ENCODE measurements around the gene STAB1. TPM values are rescaled to one million over a fixed set of nuclear protein-coding genes. Genes with fewer than 3 reads are reported as not detected.

The STAB1 gene
- total and polyA plus RNA-seq, 2 donors (not counting 1 experiment from before 2014, with no cell fraction given): under 0.01 to 0.09 TPM

DNA sequence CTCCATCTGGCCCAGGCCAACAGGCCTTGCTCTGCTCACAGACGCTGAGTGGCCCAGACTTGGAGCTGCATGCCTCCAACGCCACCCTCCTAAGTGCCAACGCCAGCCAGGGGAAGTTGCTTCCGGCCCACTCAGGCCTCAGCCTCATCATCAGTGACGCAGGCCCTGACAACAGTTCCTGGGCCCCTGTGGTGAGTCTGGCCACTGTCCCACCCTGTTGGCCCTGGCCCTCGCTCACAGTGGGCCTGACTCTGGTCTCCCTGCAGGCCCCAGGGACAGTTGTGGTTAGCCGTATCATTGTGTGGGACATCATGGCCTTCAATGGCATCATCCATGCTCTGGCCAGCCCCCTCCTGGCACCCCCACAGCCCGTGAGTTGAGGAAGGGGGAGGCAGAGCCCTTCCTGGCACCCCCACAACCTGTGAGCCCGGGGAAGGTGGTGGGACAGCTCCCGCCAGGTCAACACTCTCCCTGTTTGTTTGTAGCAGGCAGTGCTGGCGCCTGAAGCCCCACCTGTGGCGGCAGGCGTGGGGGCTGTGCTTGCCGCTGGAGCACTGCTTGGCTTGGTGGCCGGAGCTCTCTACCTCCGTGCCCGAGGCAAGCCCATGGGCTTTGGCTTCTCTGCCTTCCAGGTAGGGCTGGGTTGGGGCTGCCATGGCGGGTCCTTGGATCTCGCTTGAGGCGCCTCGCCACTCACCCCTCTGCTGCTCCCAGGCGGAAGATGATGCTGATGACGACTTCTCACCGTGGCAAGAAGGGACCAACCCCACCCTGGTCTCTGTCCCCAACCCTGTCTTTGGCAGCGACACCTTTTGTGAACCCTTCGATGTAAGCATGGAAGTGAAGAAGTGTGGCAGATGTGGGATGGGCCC is 28.5 kb downstream of the STAB1 start:
- H3K27me3 ChIP-seq (ENCODE audit: control insufficient read depth, insufficient read depth, low read length): no peaks in the 10 kb centered on the region
- H3K79me2 ChIP-seq (ENCODE audit: control insufficient read depth, insufficient read depth, low read length): no peaks in the 10 kb centered on the region
- no peaks in the 10 kb centered on the region for H3K9me3 ChIP-seq (ENCODE audit: control insufficient read depth, insufficient read depth, low read depth, low read length)
- peaks cover 33% of the 10 kb centered on the region for H3K36me3 ChIP-seq (ENCODE audit: control insufficient read depth, insufficient read depth, low read length)
- H3K4me2 ChIP-seq (ENCODE audit: extremely low read depth, insufficient read depth, low read length): no peak overlapping the region
- no peak overlapping the region for H3K27ac ChIP-seq (ENCODE audit: insufficient read depth, low read length)
- no peak overlapping the region for H2AFZ ChIP-seq (ENCODE audit: low read length)
- no peak for TF ChIP-seq EZH2 (IDR thresholded peaks at IDR 0.05; ENCODE audit: low read length, missing control alignments)
- TF ChIP-seq, protein P1, sequence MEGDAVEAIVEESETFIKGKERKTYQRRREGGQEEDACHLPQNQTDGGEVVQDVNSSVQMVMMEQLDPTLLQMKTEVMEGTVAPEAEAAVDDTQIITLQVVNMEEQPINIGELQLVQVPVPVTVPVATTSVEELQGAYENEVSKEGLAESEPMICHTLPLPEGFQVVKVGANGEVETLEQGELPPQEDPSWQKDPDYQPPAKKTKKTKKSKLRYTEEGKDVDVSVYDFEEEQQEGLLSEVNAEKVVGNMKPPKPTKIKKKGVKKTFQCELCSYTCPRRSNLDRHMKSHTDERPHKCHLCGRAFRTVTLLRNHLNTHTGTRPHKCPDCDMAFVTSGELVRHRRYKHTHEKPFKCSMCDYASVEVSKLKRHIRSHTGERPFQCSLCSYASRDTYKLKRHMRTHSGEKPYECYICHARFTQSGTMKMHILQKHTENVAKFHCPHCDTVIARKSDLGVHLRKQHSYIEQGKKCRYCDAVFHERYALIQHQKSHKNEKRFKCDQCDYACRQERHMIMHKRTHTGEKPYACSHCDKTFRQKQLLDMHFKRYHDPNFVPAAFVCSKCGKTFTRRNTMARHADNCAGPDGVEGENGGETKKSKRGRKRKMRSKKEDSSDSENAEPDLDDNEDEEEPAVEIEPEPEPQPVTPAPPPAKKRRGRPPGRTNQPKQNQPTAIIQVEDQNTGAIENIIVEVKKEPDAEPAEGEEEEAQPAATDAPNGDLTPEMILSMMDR (conservative IDR thresholded peaks at IDR 0.05 in 1 of 2, IDR thresholded peaks at IDR 0.05 in 1 of 2; ENCODE audit: low read depth in 1 of 2, low read length in 2 of 2): no peak
- no peak overlapping the region for H3K4me3 ChIP-seq (replicated peaks in 1 of 4; ENCODE audit: control extremely low read depth in 1 of 4, insufficient read depth in 1 of 4, low read depth in 3 of 4, low read length in 4 of 4)
- H3K9ac ChIP-seq (ENCODE audit: insufficient read depth, low read length): no peak overlapping the region
- peaks cover 14% of the 10 kb centered on the region for H3K4me1 ChIP-seq (ENCODE audit: control insufficient read depth, extremely low read depth, insufficient read depth, low read length)
- H4K20me1 ChIP-seq (ENCODE audit: control insufficient read depth, extremely low read depth, insufficient read depth, low read length): no peaks in the 10 kb centered on the region
- DNase-seq (ENCODE audit: low read depth in 2 of 2): no peak

DNA sequence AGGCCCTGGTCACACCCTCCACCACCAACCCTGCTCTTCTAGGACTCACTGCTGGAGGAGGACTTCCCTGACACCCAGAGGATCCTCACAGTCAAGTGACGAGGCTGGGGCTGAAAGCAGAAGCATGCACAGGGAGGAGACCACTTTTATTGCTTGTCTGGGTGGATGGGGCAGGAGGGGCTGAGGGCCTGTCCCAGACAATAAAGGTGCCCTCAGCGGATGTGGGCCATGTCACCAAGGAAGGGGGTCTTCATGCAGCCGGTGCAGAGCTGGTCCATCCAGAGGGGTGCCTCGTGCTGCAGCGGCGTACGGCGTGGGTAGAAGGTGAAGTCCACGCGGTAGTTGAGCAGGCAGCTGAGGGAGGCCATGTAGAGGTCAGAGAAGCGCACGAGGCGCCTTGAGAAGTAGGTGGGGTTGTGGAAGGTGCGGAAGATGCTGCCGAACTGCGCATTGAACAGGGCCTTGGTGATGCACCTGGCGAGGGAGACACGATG is 29.2 kb downstream of the STAB1 start:
- no peak overlapping the region for H3K27ac ChIP-seq (ENCODE audit: insufficient read depth, low read length)
- TF ChIP-seq EZH2 (IDR thresholded peaks at IDR 0.05; ENCODE audit: low read length, missing control alignments): no peak
- TF ChIP-seq, protein P1 (conservative IDR thresholded peaks at IDR 0.05 in 1 of 2, IDR thresholded peaks at IDR 0.05 in 1 of 2; ENCODE audit: low read depth in 1 of 2, low read length in 2 of 2): no peak
- peaks cover 14% of the 10 kb centered on the region for H3K4me1 ChIP-seq (ENCODE audit: control insufficient read depth, extremely low read depth, insufficient read depth, low read length)
- H3K9me3 ChIP-seq (ENCODE audit: control insufficient read depth, insufficient read depth, low read depth, low read length): no peaks in the 10 kb centered on the region
- peaks cover 33% of the 10 kb centered on the region for H3K36me3 ChIP-seq (ENCODE audit: control insufficient read depth, insufficient read depth, low read length)
- no peak overlapping the region for H3K4me2 ChIP-seq (ENCODE audit: extremely low read depth, insufficient read depth, low read length)
- no peaks in the 10 kb centered on the region for H3K27me3 ChIP-seq (ENCODE audit: control insufficient read depth, insufficient read depth, low read length)
- no peak for DNase-seq (ENCODE audit: low read depth in 2 of 2)
- H3K79me2 ChIP-seq (ENCODE audit: control insufficient read depth, insufficient read depth, low read length): peaks cover 1% of the 10 kb centered on the region
- no peaks in the 10 kb centered on the region for H4K20me1 ChIP-seq (ENCODE audit: control insufficient read depth, extremely low read depth, insufficient read depth, low read length)
- no peak overlapping the region for H2AFZ ChIP-seq (ENCODE audit: low read length)
- no peak overlapping the region for H3K4me3 ChIP-seq (replicated peaks in 1 of 4; ENCODE audit: control extremely low read depth in 1 of 4, insufficient read depth in 1 of 4, low read depth in 3 of 4, low read length in 4 of 4)
- no peak overlapping the region for H3K9ac ChIP-seq (ENCODE audit: insufficient read depth, low read length)

DNA sequence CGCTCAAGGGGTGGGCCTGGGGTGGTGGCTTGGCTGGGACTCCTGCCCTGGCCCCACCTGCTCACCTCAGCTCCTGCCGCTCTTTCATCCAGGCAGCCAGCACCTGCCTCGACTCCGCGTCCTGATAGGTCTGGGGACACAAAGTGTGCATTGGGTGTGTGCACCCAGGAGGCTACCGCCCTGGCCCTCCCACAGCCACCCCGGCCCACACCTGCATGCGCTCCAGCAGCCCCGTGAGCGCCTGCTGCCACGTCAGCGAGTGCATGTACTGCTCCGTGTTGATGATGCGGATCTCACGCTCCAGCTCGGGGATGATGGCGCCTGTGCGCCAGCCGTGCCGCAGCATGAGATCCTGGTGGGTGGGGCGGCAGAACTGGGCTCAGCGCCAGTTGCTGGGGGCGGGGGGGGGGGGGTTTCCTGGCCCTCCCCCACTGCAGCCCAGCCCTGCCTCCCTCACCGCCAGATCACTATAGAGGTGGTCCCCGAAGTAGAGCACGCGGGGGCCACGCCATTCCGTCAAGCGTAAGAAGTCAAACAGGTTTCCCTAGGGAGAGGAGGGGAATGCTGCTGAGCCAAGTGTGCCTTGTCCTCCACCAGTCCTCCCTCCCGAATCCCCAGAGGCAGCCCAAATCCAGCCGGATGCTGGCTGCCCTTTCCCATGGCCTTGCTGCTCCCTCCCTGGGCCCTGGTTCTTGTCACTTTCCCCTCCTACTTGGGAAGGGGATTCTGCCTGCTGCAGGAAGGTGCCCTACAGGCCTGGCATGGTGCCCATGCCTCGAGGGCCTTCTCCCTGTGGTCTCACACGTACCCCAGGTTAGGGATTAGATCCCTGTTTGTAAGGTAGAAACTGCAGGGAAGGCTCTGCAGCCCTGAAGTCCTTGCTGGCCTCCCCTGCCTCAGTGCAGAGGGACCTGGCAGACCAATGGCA is 29.9 kb downstream of the STAB1 start:
- H3K4me2 ChIP-seq (ENCODE audit: extremely low read depth, insufficient read depth, low read length): no peak overlapping the region
- H3K27ac ChIP-seq (ENCODE audit: insufficient read depth, low read length): no peak overlapping the region
- H2AFZ ChIP-seq (ENCODE audit: low read length): no peak overlapping the region

More for the DNA sequence above, 29.9 kb downstream of the STAB1 start:
- no peak for DNase-seq (ENCODE audit: low read depth in 2 of 2)
- no peaks in the 10 kb centered on the region for H3K27me3 ChIP-seq (ENCODE audit: control insufficient read depth, insufficient read depth, low read length)
- H4K20me1 ChIP-seq (ENCODE audit: control insufficient read depth, extremely low read depth, insufficient read depth, low read length): no peaks in the 10 kb centered on the region
- H3K79me2 ChIP-seq (ENCODE audit: control insufficient read depth, insufficient read depth, low read length): peaks cover 1% of the 10 kb centered on the region
- H3K36me3 ChIP-seq (ENCODE audit: control insufficient read depth, insufficient read depth, low read length): peaks cover 33% of the 10 kb centered on the region
- H3K9ac ChIP-seq (ENCODE audit: insufficient read depth, low read length): no peak overlapping the region
- no peaks in the 10 kb centered on the region for H3K9me3 ChIP-seq (ENCODE audit: control insufficient read depth, insufficient read depth, low read depth, low read length)
- H3K4me3 ChIP-seq (replicated peaks in 1 of 4; ENCODE audit: control extremely low read depth in 1 of 4, insufficient read depth in 1 of 4, low read depth in 3 of 4, low read length in 4 of 4): no peak overlapping the region
- TF ChIP-seq, protein P1 (conservative IDR thresholded peaks at IDR 0.05 in 1 of 2, IDR thresholded peaks at IDR 0.05 in 1 of 2; ENCODE audit: low read depth in 1 of 2, low read length in 2 of 2): no peak
- no peak for TF ChIP-seq EZH2 (IDR thresholded peaks at IDR 0.05; ENCODE audit: low read length, missing control alignments)
- peaks cover 21% of the 10 kb centered on the region for H3K4me1 ChIP-seq (ENCODE audit: control insufficient read depth, extremely low read depth, insufficient read depth, low read length)
